ENCODE measurements around the gene CCDC97. TPM values are rescaled to one million over a fixed set of nuclear protein-coding genes. Genes with fewer than 3 reads are reported as not detected.
A peak's percentile ranks its signal among the peaks of the same experiment; 100 is the strongest.

The CCDC97 gene
- total RNA-seq, 1 donor from 2014 or later, result 40.5 TPM

DNA sequence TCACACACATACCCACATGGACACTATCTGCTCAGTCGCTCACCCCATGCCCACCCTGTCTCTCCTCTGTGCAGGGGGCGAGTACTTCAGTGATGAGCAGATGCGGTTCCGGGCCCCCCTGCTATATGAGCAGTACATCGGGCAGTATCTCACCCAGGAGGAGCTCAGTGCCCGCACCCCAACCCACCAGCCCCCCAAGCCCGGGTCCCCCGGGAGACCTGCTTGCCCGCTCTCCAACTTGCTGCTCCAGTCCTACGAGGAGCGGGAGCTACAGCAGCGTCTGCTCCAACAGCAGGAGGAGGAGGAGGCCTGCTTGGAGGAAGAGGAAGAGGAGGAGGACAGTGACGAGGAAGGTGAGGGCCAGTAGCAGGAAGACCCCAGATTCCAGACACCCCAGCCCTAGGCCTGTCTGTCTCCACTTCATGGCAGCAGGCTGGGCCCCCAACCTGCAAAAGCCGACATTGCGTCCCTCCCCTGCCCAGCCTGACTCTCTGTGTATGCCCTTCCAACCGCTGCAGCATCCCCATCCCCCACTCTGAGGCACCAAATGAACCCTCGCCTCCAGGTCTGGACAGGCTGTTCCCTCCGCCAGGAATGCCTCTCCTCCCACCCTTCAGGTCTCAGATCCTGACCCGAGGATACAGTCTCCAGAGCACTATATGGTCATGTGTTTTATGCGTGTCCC lies 9.7 kb downstream of the CCDC97 start:
- Mint-ChIP-seq H3K4me3 (no peak overlapping the region), H3K4me1 (peaks cover 25% of the 10 kb centered on the region), H3K27me3 (ENCODE audit: low read depth) (no peaks in the 10 kb centered on the region), H3K27ac (no peak overlapping the region), H3K9me3 (peaks cover 5% of the 10 kb centered on the region), H3K36me3 (peaks cover 30% of the 10 kb centered on the region)
- TF ChIP-seq, protein P1, sequence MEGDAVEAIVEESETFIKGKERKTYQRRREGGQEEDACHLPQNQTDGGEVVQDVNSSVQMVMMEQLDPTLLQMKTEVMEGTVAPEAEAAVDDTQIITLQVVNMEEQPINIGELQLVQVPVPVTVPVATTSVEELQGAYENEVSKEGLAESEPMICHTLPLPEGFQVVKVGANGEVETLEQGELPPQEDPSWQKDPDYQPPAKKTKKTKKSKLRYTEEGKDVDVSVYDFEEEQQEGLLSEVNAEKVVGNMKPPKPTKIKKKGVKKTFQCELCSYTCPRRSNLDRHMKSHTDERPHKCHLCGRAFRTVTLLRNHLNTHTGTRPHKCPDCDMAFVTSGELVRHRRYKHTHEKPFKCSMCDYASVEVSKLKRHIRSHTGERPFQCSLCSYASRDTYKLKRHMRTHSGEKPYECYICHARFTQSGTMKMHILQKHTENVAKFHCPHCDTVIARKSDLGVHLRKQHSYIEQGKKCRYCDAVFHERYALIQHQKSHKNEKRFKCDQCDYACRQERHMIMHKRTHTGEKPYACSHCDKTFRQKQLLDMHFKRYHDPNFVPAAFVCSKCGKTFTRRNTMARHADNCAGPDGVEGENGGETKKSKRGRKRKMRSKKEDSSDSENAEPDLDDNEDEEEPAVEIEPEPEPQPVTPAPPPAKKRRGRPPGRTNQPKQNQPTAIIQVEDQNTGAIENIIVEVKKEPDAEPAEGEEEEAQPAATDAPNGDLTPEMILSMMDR (IDR thresholded peaks at IDR 0.05; ENCODE audit: unreplicated experiment), result no peak
- no peak for DNase-seq (ENCODE audit: low spot score in 2 of 2, unreplicated experiment in 2 of 2)

DNA sequence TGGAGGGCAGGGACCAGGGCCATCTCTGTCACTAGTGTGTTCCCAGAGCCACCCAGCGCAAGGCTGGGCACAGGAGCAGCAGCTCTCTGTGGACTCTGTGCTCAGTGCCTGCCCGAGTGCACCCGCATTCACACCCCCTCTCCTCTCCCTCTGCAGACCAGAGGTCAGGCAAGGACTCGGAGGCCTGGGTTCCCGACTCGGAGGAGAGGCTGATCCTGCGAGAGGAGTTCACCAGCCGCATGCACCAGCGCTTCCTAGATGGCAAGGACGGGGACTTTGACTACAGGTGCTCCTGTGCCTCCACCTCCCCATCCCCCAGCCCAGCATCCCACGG lies 10.2 kb downstream of the CCDC97 start:
- peaks cover 5% of the 10 kb centered on the region for H3K9me3 Mint-ChIP-seq
- H3K27ac Mint-ChIP-seq, result no peak overlapping the region
- no peaks in the 10 kb centered on the region for H3K27me3 Mint-ChIP-seq (ENCODE audit: low read depth)
- H3K36me3 Mint-ChIP-seq, result peaks cover 30% of the 10 kb centered on the region
- TF ChIP-seq, protein P1 (IDR thresholded peaks at IDR 0.05; ENCODE audit: unreplicated experiment), result no peak
- no peak overlapping the region for H3K4me3 Mint-ChIP-seq
- DNase-seq (ENCODE audit: low spot score in 2 of 2, unreplicated experiment in 2 of 2), result no peak
- peaks cover 29% of the 10 kb centered on the region for H3K4me1 Mint-ChIP-seq

DNA sequence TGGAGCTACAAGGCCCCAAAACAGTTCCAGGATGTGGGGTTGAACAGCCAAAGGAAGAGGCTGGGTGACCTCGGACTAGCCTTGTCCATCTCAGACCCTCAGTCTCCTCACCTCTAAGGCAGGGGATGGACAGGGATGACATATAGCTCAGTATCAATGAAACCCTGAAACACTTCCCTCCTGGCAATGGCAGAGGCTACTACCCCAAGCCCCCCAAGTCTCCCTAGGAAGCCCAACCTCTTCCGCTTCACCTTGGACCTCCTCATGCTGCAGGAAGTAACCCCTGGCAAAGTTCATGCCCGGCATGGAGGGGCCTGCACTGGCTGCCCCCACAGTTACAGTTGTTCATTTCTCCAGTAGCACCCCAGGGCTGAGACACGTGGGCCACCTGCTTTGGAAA lies 10.6 kb downstream of the CCDC97 start:
- peaks cover 5% of the 10 kb centered on the region for H3K9me3 Mint-ChIP-seq
- TF ChIP-seq, protein P1 (IDR thresholded peaks at IDR 0.05; ENCODE audit: unreplicated experiment), result no peak
- H3K27ac Mint-ChIP-seq, result no peak overlapping the region
- DNase-seq (ENCODE audit: low spot score in 2 of 2, unreplicated experiment in 2 of 2), result no peak
- H3K4me3 Mint-ChIP-seq, result no peak overlapping the region
- peaks cover 2% of the 10 kb centered on the region for H3K27me3 Mint-ChIP-seq (ENCODE audit: low read depth)
- H3K4me1 Mint-ChIP-seq, result peaks cover 33% of the 10 kb centered on the region
- H3K36me3 Mint-ChIP-seq, result peaks cover 30% of the 10 kb centered on the region

DNA sequence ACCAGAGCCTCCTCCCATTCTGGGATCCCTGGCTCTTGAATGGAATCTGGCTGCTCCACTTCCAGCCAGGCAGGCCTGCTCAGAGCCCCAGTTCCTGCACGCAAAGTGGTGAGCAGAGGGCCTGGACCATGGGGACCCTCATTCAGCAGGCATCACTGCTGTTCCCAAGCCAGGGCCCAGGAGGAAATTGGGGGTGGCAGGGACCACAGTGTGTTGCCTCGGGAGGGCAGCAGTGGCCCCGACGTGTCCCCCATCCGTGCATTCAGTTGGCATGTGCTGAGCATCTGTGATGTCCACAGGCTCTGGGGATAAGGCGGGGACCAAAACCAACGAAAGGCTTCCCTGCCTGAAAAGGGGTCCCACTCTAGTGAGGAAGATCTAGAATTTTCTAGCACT lies 11.2 kb downstream of the CCDC97 start:
- peaks cover 4% of the 10 kb centered on the region for H3K27me3 Mint-ChIP-seq (ENCODE audit: low read depth)
- H3K9me3 Mint-ChIP-seq, result peaks cover 5% of the 10 kb centered on the region
- peak overlapping the region; percentile 47 for H3K27ac Mint-ChIP-seq
- peaks cover 37% of the 10 kb centered on the region for H3K4me1 Mint-ChIP-seq
- H3K4me3 Mint-ChIP-seq, result no peak overlapping the region
- H3K36me3 Mint-ChIP-seq, result peaks cover 26% of the 10 kb centered on the region
- TF ChIP-seq, protein P1 (IDR thresholded peaks at IDR 0.05; ENCODE audit: unreplicated experiment), result no peak
- no peak for DNase-seq (ENCODE audit: low spot score in 2 of 2, unreplicated experiment in 2 of 2)

DNA sequence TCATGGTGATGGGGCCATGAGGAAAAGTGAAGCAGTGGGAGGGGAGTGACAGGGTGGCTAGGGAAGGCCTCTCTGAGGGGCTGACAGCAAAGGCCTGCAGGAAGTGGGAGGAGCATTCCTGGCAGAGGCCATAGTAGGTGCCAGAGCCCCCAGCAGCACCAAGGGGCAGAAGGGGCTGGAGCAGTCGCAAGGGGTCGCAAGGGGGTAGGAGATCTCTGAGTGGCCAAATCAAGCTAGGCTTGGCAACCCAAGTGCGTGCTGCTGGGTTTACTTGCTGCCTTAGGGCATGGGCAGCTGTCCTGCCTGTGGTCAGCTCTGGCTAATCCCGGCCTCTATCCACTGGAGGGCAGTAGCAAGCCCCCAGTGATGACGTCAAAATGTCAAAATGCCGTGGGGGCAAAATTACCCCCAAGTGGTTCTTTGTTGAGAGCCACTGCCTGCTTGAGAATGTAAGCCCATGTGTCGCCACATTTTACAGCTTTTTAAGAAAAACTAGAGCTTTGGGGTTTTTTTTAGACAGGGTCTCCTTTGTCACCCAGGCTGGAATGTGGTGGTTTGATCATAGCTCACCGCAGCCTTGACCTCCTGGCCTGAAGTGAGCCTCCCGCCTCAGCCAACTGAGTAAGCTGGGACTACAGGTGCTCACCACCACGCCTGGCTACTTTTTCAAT lies 11.8 kb downstream of the CCDC97 start:
- Mint-ChIP-seq H3K36me3 (peaks cover 21% of the 10 kb centered on the region), H3K27me3 (ENCODE audit: low read depth) (peaks cover 6% of the 10 kb centered on the region), H3K9me3 (peaks cover 3% of the 10 kb centered on the region), H3K4me1 (peaks cover 40% of the 10 kb centered on the region), H3K27ac (peak overlapping the region; percentile 95), H3K4me3 (no peak overlapping the region)
- DNase-seq (ENCODE audit: low spot score in 2 of 2, unreplicated experiment in 2 of 2), result no peak
- TF ChIP-seq, protein P1 (IDR thresholded peaks at IDR 0.05; ENCODE audit: unreplicated experiment), result no peak

Measured in mesothelial cell of epicardium (in vitro differentiated cells).